Liver (tissue), 9 donors: ENCODE data around the gene PLSCR1. TPM values are rescaled to one million over a fixed set of nuclear protein-coding genes. Genes with fewer than 3 reads are reported as not detected.

ENCODE experiments used
- DNase-seq: peaks from one replicate; pipeline ENCODE4 v3.0.0-alpha.2; 2017; ENCODE audit warnings: low spot score
- H3K27ac ChIP-seq, 2 donors: one replicate each; pipeline ENCODE4 v1.7.0; 2013; ENCODE audit warnings: inconsistent platforms in 2 of 2, low read length in 2 of 2, control low read depth in 1 of 2, low read depth in 1 of 2, mild to moderate bottlenecking in 1 of 2
- H3K27me3 ChIP-seq, 4 donors: one replicate each; pipeline versions ENCODE4 v1.6.1 to v1.7.0; 2013; ENCODE audit warnings: low read length in 3 of 4, inconsistent platforms in 1 of 4, mild to moderate bottlenecking in 1 of 4, moderate library complexity in 1 of 4; ENCODE audit not compliant: control insufficient read depth in 4 of 4, insufficient read depth in 4 of 4
- H3K36me3 ChIP-seq, 4 donors: one replicate each; pipeline versions ENCODE4 v1.6.1 to v1.7.0; 2013; ENCODE audit warnings: low read length in 3 of 4, mild to moderate bottlenecking in 3 of 4, low read depth in 1 of 4, moderate library complexity in 1 of 4; ENCODE audit not compliant: control insufficient read depth in 4 of 4, insufficient read depth in 3 of 4
- H3K4me1 ChIP-seq, 4 donors: one replicate each; pipeline versions ENCODE4 v1.6.1 to v1.7.0; 2013; ENCODE audit warnings: low read length in 3 of 4, mild to moderate bottlenecking in 3 of 4, moderate library complexity in 1 of 4; ENCODE audit not compliant: control insufficient read depth in 4 of 4, insufficient read depth in 4 of 4
- H3K4me3 ChIP-seq, 3 donors: one replicate each; pipeline versions ENCODE4 v1.6.1 to v1.7.0; 2013; ENCODE audit warnings: low read length in 3 of 3, control low read depth in 1 of 3, low read depth in 1 of 3, mild to moderate bottlenecking in 1 of 3
- H3K9ac ChIP-seq, 2 donors: one replicate each; pipeline ENCODE4 v1.7.0; 2013; ENCODE audit warnings: low read length in 2 of 2, mild to moderate bottlenecking in 2 of 2, moderate library complexity in 2 of 2, control low read depth in 1 of 2, low read depth in 1 of 2
- H3K9me3 ChIP-seq, 4 donors: one replicate each; pipeline versions ENCODE4 v1.6.1 to v1.7.0; 2013; ENCODE audit warnings: low read length in 3 of 4; ENCODE audit not compliant: control insufficient read depth in 4 of 4
- ATF3 ChIP-seq: IDR thresholded peaks from 2 replicates; pipeline ENCODE4 v1.6.1; 2016; ENCODE audit warnings: antibody characterized with exemption
- CTCF ChIP-seq: fragments of 150-350 bp; IDR thresholded peaks from 2 replicates; pipeline ENCODE4 v1.5.1; 2017; ENCODE audit warnings: improper control_type of control experiment, low read depth, low read length; ENCODE audit not compliant: missing input control
- EGR1 ChIP-seq, 2 donors: IDR thresholded peaks; 2 replicates each; pipeline ENCODE4 v1.6.1; 2016 to 2018; ENCODE audit warnings: antibody characterized with exemption in 2 of 2, low read depth in 2 of 2
- FOXA2 ChIP-seq: IDR thresholded peaks from 2 replicates; pipeline ENCODE4 v1.6.1; 2016; ENCODE audit warnings: antibody characterized with exemption
- GABPA ChIP-seq, 2 donors: IDR thresholded peaks in 1 of 2; conservative IDR thresholded peaks in 1 of 2; 2 replicates each; pipeline ENCODE4 v1.6.1; 2016; ENCODE audit warnings: antibody characterized with exemption in 2 of 2, mild to moderate bottlenecking in 1 of 2, moderate library complexity in 1 of 2
- HNF4A ChIP-seq, 2 donors: conservative IDR thresholded peaks; 2 replicates each; pipeline ENCODE4 v1.6.1; 2016; ENCODE audit warnings: antibody characterized with exemption in 2 of 2, mild to moderate bottlenecking in 2 of 2
- HNF4G ChIP-seq: IDR thresholded peaks from 2 replicates; pipeline ENCODE4 v1.6.1; 2016; ENCODE audit warnings: antibody characterized with exemption
- JUND ChIP-seq, 2 donors: IDR thresholded peaks; 2 replicates each; pipeline ENCODE4 v1.6.1; 2016; ENCODE audit warnings: antibody characterized with exemption in 2 of 2
- MAX ChIP-seq: IDR thresholded peaks from 2 replicates; pipeline ENCODE4 v1.6.1; 2016; ENCODE audit warnings: antibody characterized with exemption
- NR2F2 ChIP-seq: IDR thresholded peaks from 2 replicates; pipeline ENCODE4 v1.6.1; 2016; ENCODE audit warnings: antibody characterized with exemption
- RAD21 ChIP-seq, 2 donors: IDR thresholded peaks; 2 replicates each; pipeline ENCODE4 v1.6.1; 2016; ENCODE audit warnings: antibody characterized with exemption in 2 of 2, mild to moderate bottlenecking in 2 of 2
- REST ChIP-seq: IDR thresholded peaks from 2 replicates; pipeline ENCODE4 v1.6.1; 2016; ENCODE audit warnings: antibody characterized with exemption, mild to moderate bottlenecking
- RXRA ChIP-seq, 2 donors: IDR thresholded peaks; 2 replicates each; pipeline ENCODE4 v1.6.1; 2017 to 2018; ENCODE audit warnings: antibody characterized with exemption in 2 of 2, mild to moderate bottlenecking in 1 of 2
- SP1 ChIP-seq: IDR thresholded peaks from 2 replicates; pipeline ENCODE4 v1.6.1; 2018; ENCODE audit warnings: antibody characterized with exemption, mild to moderate bottlenecking
- TAF1 ChIP-seq: conservative IDR thresholded peaks from 2 replicates; pipeline ENCODE4 v1.6.1; 2016; ENCODE audit warnings: antibody characterized with exemption, mild to moderate bottlenecking
- YY1 ChIP-seq: IDR thresholded peaks from 2 replicates; pipeline ENCODE4 v1.6.1; 2016; ENCODE audit warnings: antibody characterized with exemption, mild to moderate bottlenecking
- ZBTB33 ChIP-seq: IDR thresholded peaks from 2 replicates; pipeline ENCODE4 v1.6.1; 2016; ENCODE audit warnings: antibody characterized with exemption
- WGBS: extraction: QIAGEN DNeasy Blood & Tissue Kit; methylation state at CpG from one replicate; pipeline ENCODE4 v1.1.7; 2013; 5-methylcytosine and 5-hydroxymethylcytosine counted together
- polyA plus RNA-seq, 2 donors: library from polyadenylated mRNA; stranded (reverse) in 1 of 2; unstranded in 1 of 2; fragments of 200-250 nt in 1 of 2; fragments of >200 nt in 1 of 2; fragmentation: Nextera tagmentation in 1 of 2; extraction: Ambion mirVana in 1 of 2; gene quantifications; one replicate each; pipeline versions ENCODE4 v1.2.1 to v1.2.3, GENCODE V29; 2013 to 2015
- total RNA-seq, 2 donors: library from RNA; depleted of rRNA; stranded (reverse); fragments of >200 nt; gene quantifications; one replicate each; pipeline ENCODE4 v1.2.3, GENCODE V29; 2014
- donor health status: healthy.
- donor health status: healthy.
- donor health status: healthy.
- donor health status: healthy.
- donor health status: healthy.

Gene PLSCR1
- total and polyA plus RNA-seq, 4 donors, result 30.2 to 76.4 (median 34.3) TPM

GRCh38 chr3:146511402-146512134, 32.8 kb downstream of the PLSCR1 start (continued):
- TF ChIP-seq REST (peak; percentile 62), YY1 (peak; percentile 60), RXRA (IDR thresholded peaks at IDR 0.05) (peak; percentile 50 to 56)

GRCh38 chr3:146507331-146508120, 36.9 kb downstream of the PLSCR1 start:
- no peak for DNase-seq
- peak overlapping the region in 1 of 2 donors; percentile 1 for H3K27ac ChIP-seq
- H3K36me3 ChIP-seq, result peaks cover 0 to 1% (median 0%) of the 10 kb centered on the region in 4 donors
- H3K4me3 ChIP-seq, result no peak overlapping the region
- TF ChIP-seq ZBTB33 (no peak), RAD21 (IDR thresholded peaks at IDR 0.05) (no peak), HNF4G (no peak), RXRA (IDR thresholded peaks at IDR 0.05) (no peak), ATF3 (no peak), EGR1 (IDR thresholded peaks at IDR 0.05; ENCODE audit: low read depth in 2 of 2) (no peak), TAF1 (no peak), YY1 (no peak), CTCF (no peak), HNF4A (conservative IDR thresholded peaks at IDR 0.05) (no peak), JUND (IDR thresholded peaks at IDR 0.05) (no peak), NR2F2 (no peak), SP1 (no peak), GABPA (IDR thresholded peaks at IDR 0.05 in 1 of 2, conservative IDR thresholded peaks at IDR 0.05 in 1 of 2) (no peak), FOXA2 (no peak), MAX (no peak), REST (no peak)
- H3K27me3 ChIP-seq, result no peaks in the 10 kb centered on the region
- WGBS, result 96% methylated on average over 1 of the region's 1 CpG
- no peaks in the 10 kb centered on the region for H3K9me3 ChIP-seq
- H3K9ac ChIP-seq, result no peak overlapping the region
- peaks cover 10 to 29% (median 12%) of the 10 kb centered on the region in 4 donors for H3K4me1 ChIP-seq
